ENCODE measurements around the gene NLRC5.
"Not testable (repeated sequence)": the region's sequence is repeated elsewhere in the genome, so short reads cannot be mapped to it uniquely, and the experiment has no call there.

The NLRC5 gene

DNA sequence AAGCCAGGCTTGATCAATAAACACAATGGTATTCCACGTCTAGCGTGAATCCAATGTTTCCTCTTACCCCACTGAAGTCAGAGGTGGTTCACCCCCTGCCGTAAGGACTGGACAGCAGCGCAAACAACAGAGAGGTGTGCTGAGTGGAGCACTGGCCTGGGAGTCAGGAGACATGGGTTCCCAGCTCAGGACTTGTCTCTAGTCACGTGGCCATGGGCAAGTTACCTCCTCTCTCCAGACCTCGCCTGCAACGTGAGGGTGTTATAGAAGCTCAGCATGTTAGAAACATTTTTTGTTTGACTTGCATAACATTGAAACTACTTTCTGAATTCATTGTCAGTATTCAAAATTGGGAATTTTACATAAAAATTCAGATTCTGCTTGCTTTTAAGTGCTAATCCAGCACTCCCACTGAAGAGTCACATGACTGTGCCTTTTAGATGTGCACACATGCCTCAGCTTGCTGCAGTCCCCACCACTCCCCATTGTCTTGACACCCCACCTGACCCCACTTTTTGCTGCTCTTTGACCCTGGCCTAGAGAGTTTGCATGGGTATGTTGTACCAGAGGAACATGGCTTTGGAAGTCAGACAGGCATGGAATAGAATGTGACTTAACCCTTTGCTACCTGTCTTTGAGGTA, 94.2 kb downstream of the NLRC5 start:
- no peak for DNase-seq

DNA sequence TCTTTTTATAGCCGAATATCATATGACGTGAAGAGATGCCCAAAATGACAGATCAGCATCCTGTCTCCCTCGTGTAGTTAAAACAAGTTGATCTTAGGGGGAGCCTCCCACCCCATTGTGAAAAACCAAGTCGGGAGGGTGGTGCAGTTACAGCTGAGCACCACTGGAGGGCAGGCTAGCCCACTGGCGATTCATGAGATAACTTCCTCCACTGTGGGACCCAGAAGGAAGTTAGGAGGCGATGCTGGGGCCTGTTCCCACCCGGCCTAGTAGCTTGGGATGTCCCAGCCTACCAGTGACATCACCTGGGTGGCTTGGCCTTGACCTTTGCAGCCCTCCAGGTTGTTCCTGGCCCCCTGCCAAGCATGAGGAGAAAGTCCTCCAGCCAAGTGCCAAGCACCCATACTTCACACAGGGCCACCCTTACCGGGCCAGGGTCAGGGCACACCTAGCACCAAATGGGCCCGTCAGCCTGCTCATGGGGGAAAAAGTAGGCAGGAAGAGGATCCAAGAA, 95.0 kb downstream of the NLRC5 start:
- peak; percentile 74 to 75 for DNase-seq

DNA sequence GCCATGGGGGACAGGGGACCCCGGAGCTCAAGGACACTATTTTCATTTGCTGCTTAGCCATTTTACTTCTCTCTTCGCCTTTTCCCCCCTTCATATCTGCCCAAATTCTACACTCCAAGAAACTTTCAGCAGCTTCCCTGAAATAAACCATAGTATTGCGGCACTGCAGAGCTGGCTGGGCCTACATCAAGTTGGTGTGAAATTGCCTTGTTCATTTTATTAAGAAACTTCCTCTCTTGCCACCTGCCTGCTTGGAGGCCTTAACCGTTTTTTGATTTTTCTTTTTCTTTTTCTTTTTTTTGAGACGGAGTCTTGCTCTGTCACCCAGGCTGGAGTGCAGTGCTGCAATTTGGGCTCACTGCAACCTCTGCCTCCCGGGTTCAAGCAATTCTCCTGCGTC, 95.6 kb downstream of the NLRC5 start:
- no peak for DNase-seq

DNA sequence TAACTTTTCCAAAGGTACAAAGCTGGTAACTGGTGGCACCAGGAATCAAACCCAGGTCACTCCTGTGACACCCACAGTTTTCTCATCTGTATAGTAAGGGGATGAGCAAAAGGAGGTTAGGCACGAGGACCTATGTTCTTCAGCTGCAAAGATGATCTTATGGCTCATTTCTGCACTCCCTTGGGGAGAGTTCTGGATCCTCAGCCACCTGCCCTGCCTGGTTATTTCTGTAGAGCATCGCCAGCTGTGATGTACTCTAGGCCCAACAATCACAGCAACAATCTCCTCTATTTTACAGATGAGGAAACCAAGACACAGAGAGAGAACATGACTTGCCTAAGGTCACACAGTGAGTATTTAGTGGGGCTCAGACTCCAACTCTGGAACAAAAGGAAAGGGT, 97.6 kb downstream of the NLRC5 start:
- DNase-seq = no peak

DNA sequence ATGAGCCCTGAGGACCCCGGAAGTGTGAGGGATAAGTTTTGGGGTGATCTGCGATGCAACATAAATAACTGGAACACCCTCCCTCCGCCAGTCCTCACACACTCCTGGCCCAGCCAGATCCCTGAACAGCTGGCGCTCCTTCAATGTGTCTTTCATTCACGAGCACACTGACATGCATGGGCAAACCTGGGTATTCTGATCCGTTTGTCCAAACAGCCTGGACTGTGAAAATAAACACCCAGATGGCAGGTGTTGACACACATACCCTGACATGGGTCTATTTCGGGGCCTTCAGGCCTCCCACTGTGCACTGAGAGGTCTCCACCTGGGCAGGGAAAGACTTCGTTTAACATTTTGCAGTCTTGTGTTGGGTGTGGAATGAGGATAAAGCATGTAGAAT, 100.0 kb downstream of the NLRC5 start:
- no peak for DNase-seq

DNA sequence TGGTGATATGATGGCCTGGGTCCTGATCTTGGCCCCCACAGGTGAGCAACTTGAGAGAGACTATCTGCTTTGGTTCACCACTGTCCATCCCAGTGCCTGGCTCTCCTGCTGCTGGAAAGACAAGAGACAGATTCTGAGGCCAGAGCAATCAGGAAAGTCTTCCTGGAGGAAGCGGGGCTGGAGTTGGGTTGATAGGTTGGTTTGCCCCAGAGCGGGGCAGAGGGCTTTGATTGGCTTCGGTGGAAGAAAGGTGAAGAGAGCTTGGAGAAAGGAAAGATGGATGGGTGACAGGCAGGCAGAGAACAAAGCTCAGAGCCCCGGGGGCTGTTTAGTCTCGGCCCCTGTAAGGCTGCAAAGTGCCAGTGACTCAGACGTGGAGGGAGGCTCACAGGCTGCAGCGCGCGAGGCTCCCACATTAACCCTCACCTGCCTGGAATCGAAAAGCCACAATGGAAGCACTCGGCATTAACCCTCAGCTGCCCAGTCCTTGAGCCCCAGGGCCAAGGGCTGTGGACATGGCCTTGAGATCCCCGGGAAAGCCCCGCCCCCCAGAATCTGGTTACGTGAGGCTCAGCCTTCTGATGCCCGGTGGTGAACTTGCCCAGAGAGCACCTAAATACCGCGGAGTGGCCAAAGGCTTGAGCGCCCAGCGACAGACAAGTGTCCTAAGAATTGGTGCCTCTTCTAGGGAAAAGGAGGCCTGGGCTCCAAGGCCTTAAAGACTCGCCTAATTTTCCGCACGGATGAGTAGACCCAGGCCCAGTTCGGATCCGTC, 102.0 kb downstream of the NLRC5 start:
- no peak for DNase-seq

DNA sequence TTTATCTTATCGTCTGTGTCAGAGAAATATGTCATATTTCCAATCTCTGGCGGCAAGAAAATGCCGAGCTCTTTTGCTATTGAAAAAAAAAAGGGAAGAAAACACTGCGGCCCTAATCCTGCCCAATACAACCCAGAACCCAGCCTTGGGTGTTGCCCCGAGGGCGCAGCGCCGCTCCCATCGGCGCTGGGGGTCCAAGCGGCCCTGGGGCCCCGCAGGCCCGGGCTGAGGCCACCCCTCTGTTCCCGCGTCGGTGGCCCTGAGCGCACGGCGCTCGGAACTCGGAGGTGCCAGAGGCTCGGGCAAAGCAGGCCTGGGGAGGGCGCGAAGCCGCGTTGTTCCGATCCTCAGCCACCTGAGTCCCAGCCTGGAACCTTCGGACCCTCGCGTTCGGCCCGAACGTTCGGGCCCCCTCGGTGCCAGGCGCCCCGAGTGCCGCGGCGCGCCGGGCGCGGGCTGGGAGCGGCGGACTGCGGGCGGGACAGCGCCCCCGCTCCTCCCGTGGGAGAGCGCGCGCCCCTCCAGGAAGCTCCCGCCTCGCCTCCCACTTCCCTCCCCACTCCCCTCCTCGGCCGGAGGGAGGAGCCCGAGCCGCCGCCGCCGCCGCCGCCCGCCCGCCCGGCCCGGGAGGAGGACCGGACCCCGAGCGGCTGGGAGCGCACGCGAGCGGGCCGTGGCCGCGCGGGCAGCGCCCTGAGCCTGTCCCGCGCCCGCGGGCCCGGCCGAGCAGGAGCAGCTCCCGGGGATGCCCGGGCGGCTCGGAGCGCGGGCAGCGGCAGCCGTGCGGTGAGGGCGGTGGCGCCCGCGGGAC, 102.8 kb downstream of the NLRC5 start, which contains the start of gene CPNE2:
CPNE2 (plus strand) TSS at position 609 of the 811 bp plus-strand sequence. CDS start 18,160 bp downstream, outside the sequence.
- peak; percentile 27 to 52 for DNase-seq

DNA sequence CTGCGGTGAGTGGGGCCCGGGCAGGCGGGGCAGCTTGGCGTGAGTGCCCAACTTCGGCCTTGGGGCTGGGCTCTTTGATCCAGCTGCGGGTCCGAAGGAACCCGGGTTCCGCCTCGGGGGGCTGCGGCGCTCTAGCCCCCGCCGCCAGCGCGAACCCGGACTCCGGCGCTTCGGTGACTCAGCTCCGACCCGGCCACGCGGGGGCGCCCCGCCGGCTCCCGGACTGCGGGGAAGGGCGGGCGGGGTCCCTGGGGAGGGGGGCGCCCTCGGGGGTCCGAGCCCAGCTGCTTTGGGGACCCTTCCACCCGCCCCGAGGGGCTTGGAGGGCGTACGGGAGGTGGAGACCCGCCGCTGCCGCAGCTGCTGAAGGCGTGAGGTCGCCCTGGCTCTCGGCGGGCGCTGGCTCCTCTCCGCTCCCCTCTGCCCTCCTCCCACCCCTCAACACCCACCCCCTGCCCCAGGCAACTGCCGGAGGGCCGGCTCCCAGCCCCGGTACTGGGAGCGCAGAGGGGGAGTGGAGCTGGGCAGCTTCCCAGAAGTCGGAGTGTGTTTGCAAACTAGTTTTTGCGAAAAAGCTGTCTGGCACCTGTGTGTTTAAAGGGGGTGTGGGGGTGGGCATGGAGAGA, 103.5 kb downstream of the NLRC5 start:
- DNase-seq = peak; percentile 60 to 64

DNA sequence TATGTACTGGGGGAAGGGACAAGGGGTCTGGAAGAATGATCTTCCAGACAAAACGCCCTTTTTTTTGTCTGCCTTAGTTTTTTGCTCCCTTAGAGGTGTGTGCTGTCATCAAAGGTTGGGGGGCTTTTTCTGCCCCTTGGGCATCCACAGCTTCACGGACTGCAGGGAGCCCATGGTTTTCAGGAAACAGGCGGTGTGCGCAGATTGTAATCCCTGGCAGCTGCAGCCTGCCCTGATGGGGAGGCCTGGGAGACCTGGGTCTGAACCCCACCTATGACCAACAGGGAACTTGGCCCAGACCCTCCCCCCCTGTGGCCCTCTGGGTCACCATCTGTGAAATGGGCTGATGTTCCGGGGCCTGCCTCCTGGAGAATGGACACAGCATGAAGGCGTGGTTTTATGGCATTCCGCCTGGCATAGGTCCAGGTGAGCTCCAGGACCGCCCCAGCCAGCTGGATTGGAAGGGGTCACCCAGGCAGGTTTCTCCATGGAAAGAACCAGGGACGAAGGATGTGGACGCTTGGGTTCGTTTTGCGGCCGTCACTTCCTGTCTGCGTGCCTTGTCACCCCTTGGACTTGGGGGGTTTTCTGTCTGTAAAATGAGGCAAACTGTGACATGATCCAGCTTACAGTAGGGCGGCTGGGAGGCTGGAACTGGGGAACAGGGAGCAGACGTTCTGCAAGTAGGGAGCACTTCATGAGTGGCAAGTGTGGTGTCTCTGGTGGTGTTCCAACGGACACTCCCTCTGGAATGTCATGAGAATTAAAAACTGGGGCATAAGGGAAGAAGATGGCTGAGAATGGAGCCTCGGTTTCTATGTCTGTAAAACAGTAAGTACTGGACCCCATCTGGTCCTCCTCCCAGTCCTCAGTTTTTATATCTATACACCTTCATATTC, 104.6 kb downstream of the NLRC5 start:
- DNase-seq = no peak

DNA sequence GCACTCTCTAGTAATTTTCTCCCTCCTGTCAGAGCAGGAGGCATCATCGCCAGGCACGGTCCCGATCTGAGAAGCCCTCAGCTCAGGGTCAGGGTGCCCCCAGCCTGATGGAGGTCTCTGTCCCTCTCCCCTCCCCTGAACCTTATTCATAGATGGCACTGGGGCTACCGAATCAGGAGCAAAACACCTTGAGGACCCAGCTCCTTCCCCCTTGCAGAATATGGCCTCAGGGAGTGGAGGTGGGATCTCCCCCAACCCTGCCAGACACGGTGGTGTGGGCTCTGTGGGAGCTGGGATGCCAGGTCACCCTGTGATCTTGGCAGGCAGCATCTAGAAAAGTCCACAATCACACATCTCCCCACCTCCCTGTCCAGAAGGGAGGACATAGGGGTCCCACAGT, 105.6 kb downstream of the NLRC5 start:
- DNase-seq = no peak

DNA sequence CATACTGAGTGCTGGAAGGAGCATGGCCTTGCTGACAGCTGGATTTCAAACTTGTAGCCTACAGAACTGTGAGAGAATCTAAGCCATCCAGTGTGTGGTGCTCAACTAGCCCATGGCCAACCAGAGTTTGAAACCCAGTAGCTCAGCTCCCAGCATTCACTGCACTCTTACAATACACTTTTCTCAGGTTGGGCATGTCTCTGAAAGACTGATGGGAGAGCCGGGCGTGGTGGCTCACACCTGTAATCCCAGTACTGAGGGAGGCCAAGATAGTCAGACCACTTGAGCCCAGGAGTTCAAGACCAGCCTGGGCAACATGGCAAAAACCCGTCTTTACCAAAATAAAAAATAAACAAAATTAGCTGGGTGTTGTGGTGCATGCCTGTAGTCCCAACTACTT, 106.8 kb downstream of the NLRC5 start:
- no peak for DNase-seq

DNA sequence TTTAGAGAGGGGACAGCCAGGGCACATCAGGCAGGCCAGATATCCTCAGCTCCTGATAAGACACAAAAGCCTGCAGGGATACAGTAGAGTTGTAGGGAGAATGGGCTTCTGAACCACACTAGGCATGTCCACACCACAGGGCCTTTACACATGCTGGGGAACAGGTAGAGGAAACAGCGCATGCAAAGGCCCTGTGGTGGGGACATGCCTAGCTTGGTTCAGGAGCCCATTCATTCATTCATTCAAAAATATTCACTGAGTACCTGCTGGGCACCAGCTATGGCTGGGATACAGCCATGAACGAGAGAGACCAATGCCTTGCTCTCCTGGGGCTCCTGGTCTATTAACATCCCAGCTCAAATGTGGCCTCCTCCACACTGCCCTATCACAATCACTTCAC, 107.4 kb downstream of the NLRC5 start:
- no peak for DNase-seq

DNA sequence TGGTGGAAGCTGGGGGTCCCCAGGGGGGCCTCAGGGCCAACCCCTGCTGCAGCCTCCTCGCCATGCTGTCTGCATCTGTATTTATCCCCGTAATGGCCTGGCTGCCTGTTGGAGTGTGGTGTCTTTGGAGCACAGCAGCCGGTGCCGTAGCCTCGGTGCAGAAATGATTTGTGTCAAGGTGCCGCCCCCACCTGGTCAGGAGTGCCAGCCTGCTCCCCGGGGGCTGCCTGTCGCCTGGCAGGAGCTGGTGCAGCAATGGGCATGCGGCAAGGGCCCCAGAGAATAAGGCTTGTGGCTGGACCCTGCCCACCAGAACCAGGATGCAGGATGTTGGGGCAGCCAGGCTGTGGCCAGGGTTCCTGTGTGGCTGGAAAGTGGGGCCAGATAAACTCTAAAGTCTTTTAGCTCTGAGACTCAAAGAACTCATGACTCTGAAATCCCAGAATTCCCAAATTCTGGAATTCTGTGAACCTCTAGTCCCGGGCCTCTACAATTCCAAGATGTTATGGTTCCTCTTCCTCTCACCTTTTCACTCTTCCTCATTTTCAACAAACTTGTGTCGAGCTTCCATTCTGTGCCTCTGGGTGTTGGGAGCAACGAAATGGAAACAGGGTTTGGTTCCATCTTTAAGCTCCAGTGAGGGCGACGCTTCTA, 109.0 kb downstream of the NLRC5 start:
- no peak for DNase-seq

DNA sequence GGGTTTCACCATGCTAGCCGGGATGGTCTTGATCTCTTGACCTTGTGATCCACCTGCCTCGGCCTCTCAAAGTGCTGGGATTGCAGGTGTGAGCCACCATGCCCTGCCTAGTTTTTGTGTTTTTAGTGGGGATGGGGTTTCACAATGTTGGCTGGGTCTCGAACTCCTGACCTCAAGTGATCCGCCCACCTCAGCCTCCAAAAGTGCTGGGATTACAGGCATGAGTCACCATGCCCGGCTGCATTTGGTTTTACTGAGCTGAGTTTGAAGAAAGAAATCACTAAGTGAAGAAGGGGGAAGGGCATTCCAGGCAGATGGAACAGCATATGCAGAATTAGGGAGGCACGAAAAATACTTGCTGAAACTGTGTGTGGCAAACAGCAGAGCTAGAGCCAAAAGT, 110.6 kb downstream of the NLRC5 start:
- not testable (repeated sequence) for DNase-seq

DNA sequence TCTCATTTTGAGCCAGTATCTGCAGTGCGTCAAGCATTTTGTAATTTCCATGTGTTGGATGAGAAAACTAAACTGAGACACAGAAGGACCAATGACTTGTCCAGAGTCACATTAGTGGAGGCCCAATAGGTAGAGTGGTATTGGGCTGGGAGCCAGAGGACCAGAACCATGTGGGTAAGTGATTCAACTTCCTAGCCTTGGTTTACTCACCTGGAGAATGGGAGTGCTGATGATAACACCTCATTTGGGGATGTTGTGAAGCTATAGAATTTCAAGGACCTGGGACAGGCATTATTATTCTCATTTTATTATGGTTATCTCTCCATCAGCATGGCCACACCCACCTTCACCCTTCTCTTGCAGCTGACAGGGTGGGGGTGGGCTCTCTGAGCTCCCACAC, 111.1 kb downstream of the NLRC5 start:
- DNase-seq = no peak

DNA sequence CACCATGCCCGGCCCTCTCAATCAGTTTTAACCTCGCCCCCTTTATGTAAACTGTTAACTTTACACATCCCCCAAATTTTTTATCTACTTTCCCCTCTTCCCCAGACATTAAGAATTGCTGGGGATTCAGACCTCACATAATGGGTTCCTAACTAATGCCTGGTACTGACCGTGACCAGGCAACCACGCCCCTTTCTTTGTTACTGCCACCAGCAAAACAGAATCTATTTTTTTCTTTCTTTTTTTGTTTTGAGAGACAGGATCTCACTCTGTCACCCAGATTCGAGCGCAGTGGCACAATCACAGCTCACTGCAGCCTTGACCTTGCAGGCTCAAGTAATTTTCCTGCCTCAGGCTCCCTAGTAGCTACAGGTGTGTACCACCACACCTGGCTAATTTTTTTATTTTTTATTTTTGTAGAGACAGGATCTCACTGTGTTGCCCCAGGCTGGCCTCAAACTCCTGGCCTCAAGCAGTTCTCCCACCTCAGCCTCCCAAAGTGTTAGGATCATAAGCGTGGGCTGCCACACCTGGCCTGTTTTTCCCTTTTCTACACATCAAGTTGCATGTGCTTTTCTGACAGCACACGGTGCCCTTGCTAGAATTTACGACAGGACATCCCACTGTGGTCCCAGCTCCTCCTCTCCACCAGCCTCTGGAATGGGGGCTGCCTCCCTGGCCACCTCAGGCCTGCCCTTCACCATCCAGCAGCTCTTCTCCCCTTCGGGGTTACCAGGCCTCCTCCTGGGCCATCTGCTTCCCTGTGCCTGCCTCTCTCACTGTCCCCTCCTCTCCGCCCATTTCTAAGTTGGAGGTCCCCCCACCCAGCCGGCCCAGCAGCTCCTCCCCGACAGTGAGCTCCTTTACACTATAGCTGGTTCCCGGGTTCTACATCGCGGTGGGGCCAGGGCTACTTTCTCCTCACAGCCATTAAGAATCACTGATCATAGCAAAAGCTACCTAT, 113.8 kb downstream of the NLRC5 start:
- DNase-seq = no peak

DNA sequence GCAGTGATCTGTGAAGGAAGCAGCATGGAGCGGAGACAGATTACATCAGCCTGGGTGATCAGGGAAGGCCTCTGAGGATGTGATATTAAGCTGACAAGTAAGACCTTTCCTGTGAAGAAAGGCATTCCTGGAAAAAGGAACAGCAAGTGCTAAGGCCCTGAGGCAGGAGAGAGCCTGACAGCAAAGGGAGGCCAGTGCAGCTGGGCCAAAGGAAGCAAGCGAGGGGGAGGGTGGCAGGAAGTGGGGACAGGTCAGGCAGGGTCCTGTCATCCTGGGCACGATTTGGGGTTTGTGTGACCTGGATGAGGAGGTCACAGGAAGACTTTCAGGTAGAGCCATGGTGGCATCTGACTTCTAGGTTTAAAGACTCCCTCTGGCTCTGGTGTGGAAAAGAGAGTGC, 115.3 kb downstream of the NLRC5 start:
- DNase-seq = no peak

DNA sequence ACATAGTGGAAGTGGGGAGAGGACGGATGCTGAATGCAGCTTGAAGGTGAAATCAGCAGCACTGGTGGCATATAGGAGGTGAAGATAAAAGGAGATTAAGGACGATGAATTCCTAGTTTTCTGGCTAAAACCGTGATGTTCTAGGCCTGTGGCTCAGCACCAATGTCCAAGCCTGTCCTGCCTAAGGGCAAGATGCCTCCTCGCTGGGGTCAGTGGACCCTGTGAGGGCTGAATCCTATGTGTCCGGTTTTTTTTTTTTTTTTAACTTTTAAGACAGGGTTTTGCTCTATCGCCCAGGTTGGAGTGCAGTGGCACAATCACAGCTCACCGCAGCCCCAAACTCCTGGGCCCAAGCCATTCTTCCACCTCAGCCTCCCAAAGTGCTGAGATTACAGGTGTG, 115.8 kb downstream of the NLRC5 start:
- no peak for DNase-seq

DNA sequence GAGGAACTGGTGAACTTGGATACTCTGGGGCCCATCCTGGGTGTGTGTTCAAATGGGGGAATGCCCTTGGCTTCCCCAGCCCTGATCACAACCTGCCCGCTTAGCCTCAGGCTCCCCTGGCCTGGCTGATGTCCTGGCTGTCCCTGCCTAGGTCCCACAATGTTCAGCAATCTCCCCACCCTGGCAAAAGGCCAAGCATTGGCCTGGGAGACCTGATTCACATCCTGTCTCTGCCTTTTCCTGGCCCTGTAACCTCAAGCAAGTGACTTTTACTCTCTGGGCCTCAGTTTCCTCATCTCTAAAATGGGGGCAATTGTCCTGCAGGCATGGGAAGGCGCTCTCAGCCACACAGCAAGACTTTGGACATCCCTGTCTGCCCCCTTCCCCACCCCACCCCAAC, 117.4 kb downstream of the NLRC5 start:
- no peak for DNase-seq

DNA sequence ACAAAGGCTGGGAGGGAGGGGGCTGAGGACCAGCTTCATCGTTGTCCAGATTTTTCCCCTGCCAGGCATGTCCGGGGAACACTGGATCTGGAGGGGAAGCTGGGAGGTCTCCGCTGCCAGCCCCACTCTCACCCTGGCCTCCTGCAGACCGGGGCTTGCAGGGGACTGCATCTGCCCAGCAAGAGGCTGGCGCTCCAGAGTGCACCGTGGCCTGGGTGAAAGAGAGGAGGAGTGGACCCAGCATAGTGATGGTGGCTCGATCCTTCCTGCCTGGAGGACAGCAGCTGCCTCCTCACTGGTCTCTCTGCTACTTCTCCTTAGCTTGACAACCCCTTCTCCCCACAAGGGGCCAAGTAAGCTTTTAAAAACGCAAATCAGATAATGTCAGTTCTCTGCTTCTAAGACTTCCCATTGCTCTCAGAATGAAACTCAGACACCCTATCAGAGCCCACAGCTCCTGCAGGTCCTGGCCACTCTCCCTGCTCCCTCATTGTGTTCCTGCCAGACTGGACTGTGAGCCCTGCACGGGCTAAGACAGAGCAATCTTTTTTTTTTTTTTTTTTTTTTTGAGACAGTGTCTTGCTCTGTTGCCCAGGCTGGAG, 118.1 kb downstream of the NLRC5 start:
- no peak for DNase-seq

Measured in stimulated activated CD4-positive, alpha-beta T cell treated with anti-CD3 and anti-CD28 coated beads, Interleukin-2, amount 100 ng/mL, for 24 hours (primary cell).